Hippocampal formation (tissue), 2 donors: Measurements from ENCODE around the gene SLC12A3.

Experiments
- DNase-seq, 2 donors: peaks; one replicate each; lab custom pipeline; 2025; lab: John Stamatoyannopoulos, UW

Gene SLC12A3, protein sequence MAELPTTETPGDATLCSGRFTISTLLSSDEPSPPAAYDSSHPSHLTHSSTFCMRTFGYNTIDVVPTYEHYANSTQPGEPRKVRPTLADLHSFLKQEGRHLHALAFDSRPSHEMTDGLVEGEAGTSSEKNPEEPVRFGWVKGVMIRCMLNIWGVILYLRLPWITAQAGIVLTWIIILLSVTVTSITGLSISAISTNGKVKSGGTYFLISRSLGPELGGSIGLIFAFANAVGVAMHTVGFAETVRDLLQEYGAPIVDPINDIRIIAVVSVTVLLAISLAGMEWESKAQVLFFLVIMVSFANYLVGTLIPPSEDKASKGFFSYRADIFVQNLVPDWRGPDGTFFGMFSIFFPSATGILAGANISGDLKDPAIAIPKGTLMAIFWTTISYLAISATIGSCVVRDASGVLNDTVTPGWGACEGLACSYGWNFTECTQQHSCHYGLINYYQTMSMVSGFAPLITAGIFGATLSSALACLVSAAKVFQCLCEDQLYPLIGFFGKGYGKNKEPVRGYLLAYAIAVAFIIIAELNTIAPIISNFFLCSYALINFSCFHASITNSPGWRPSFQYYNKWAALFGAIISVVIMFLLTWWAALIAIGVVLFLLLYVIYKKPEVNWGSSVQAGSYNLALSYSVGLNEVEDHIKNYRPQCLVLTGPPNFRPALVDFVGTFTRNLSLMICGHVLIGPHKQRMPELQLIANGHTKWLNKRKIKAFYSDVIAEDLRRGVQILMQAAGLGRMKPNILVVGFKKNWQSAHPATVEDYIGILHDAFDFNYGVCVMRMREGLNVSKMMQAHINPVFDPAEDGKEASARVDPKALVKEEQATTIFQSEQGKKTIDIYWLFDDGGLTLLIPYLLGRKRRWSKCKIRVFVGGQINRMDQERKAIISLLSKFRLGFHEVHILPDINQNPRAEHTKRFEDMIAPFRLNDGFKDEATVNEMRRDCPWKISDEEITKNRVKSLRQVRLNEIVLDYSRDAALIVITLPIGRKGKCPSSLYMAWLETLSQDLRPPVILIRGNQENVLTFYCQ

DNA sequence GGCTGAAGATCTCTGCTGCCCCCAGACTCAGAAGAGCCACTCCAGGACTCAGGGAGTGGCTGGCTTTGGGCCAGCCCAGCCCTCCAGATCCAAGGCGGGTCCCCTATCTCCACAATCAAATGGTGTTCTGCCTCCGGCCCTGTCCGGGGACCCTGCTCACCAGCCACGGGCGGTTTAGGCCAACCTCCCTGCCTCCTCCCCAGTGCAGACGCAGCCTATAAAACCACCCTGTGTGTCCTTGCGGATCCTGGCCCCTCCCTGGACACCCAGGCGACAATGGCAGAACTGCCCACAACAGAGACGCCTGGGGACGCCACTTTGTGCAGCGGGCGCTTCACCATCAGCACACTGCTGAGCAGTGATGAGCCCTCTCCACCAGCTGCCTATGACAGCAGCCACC is at the start of gene SLC12A3:
Gene SLC12A3, plus strand, starts transcription at position 248 of the 400 bp plus-strand sequence. Its CDS starts 29 bp downstream, at position 277.
- DNase-seq: no peak

DNA sequence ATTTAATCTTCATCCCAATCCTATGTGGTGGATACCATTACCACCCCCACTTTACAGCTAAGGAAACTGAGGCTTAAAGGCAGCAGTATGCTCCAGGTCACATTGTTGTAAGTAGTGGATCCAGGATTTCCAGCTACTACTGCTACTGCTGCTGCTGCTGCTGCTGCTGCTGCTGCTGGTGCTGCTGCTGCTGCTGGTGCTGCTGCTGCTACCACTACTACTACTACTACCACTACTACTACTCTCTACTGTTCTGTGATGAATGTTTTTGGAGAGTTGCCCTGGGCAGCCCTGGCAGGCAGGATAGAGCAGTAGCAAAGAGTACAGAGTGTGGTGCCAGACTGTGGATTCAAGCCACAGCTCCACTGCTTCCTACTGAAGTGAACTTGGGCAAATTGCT is 49.3 kb upstream of the SLC12A3 start:
- DNase-seq: peak in 1 of 2 donors; percentile 5

DNA sequence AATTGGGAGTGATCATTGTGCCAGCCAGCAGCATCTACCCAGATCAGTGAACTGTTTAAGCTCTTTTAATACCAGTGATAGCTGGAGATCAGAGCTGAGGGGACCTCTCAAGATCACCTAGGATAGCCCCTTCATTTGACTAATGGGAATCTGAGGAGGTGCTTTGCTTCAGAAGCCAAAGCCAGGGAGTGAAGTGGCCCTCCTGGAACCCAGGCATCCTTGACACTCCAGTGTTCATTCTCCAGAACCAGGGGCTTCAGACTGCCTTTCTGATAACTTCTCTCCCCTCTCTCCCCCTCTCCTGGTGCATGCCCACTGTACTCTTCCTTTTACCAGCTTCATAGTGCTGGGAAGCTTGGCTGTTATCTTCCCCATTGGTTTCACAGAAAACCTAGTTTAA is 48.0 kb upstream of the SLC12A3 start:
- DNase-seq: no peak

DNA sequence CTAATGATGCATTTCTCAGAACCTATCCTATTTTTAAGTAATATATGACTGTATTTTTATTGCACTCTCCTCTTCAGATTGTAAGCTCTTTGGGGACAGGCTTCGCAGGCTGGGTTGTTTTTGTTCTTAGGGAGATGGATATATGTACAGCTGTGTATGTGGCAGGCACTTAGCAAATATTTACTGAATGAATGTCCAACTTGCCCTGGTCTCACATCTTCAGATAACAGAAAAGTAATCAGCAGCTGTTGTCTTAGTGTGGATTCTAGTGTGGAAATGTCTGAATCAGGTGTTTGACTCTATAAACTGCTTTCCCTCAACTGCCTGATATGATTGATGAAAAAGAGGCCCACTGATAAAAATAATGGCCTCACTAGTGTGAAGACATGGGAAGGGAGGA is 47.1 kb upstream of the SLC12A3 start:
- DNase-seq: no peak

DNA sequence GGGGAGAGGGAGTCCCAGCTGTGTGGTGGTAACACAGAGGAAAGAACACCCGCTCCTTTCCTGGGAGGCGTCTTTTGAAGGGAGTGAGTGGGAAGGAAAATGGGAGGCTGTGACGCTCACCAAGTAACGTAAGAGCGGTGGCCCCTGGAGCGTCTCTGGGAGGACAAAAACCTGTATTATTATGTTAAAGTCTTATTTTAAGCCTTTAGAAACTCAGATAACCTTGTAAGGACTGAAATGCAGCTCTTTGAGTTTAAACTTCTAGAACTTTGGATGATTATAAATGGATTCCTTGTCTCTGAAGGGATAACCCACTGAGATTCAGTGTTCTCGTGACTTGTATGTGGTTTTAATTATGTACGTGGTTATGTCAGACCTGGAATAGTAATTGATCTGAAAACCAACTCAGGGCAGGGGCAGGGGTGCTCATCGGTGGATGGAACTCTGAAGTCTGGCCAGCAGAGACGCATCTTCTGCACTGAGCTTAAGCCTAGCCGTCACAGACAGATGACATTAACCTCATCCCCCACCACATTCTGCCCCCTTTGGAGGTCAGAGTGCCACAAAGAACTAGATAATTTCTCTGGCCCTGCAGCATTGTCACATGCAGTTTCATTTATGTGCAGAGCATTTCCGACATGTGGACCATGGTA is 41.8 kb upstream of the SLC12A3 start:
- no peak for DNase-seq

DNA sequence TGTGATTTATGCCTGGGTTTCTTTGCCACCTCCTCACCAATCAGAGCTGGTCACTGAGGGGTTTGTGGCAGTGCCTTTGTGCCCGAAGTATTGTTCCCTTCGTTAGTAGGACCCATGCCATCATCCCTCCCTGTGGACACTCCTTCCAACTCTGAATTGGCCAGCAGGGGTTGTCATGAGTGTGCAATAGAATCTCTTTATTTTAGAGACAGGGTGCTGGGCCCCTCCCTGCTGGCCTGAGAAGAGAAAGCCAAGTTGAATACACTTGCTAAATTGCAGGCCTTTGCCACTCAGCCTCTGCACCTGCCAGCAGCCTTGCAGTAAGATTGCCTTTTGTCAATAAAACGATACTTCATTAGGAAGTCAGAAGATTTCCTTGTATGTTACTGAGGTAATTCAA is 40.7 kb upstream of the SLC12A3 start:
- DNase-seq: peak; percentile 38 to 43

DNA sequence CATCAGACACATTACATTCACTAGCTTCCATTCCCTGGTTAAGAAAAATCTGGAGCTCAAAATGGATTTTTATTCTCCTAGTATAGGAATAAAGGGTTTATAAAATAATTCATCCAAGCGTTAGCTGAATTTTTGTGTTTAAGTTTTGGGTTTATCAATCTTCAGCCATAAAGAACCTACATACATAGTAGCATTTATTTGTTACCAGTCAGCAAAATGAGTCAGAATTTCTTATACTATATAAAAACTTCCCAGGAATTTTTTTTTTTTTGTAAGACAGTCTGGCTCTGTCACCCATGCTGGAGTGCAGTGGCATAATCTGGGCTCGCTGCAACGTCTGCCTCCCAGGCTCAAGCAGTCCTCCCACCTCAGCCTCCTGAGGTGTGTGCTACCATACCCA is 40.2 kb upstream of the SLC12A3 start:
- no peak for DNase-seq

DNA sequence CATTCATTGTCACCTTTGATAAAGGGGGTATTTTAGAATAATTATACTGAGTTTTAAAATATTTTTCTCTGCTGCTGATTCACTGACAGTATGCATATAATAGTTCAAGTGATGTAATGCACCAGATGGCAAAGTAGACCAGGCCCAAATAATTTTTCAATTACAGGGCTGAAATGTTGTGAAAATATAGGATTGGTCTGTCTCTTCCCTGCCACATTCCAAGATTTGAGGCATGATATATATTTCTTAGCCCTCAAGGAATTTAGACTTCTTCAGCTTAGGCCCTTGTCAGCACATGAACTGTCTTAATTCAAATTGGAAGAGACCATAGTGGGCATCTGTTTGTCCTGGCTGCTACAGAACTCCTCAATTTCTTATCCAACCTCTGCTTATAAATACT is 39.2 kb upstream of the SLC12A3 start:
- no peak for DNase-seq

DNA sequence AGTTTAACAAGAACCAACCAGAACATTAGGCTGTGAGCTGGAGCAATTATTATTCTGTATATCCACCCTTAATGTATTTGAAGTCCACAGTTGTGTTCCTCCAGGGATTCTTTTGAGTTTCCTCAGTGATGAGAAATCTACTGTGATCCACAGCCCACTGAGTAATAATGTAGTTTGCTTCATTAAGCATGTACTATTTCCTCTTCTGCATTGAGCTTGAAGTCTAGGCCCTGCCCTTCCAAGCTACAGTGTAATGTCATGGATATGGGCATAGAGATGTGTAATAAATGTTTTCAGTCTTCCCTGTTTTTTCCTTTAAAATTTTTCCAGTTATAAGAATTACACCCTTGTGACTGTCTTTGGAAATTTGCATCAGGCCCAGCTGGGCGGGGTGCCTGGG is 36.4 kb upstream of the SLC12A3 start:
- DNase-seq: no peak

DNA sequence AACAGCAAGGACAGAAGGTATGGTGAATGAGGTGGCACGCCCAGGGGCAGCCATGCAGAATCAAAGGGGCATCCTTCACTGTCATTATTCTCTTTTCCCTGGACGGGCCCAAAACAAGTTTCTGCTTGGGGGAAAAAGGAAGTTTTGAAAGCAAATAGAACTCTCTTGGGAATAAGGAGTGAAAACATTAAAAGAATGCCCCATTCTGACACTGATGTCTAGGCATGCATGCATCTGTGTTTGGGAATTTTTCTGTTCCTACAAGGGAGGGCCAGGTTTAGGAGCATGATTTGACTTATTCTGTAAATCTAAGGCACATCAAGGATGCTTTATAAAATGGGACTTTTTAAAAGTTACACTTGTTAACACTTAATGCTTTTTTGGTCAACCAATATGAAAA is 34.3 kb upstream of the SLC12A3 start:
- no peak for DNase-seq

DNA sequence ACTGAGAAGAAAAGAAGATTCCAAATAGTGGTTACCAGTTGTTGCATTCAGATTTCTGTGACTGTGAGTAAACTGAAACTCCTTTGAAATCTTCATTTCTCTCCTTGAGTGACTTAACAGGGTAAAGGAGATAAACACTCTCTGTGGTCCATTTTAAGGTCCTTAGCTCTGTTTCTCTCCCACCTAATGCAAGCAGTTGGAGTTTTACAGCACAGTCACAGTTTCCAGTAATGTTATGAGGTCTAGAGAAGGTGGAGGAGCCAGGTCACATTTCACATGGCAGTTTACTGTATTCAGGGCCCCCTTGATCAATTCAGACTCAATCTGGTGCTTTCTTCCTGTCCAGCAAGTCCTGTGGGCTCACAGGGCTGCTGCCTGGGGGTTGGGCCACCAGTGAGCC is 32.2 kb upstream of the SLC12A3 start:
- no peak for DNase-seq

DNA sequence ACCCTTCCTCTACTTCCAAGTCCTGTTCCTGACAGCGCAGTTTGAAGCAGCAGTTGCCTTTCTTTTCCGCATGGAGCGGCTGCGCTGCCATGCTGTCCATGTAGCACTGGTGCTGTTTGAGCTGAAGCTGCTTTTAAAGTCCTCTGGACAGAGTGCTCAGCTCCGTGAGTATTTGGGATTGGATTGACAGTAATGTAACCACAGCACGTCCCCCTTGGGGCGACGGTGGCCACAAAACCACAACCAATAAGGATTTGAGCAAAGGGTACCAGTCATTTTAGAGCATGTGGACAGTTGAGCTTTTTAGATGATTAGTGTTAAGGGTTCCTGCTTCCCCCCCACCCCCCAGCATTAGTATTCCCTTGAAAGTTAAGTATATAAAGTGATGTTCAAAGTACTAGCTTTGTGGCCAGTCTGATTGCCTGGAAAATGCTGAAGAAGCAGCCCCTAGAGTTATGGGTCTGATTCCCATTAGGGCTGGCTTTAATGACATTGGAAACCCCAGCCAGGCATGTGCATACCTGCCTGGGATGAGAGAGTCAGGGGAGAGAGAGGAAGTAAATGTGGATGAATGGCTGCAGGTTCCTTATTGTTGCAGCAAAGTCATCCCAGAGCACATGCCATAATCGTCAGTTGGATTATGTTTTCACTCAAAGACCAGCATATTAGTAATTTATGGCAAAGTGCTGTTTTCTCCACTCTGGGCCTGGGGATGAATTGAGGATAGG is 31.6 kb upstream of the SLC12A3 start:
- DNase-seq: no peak

DNA sequence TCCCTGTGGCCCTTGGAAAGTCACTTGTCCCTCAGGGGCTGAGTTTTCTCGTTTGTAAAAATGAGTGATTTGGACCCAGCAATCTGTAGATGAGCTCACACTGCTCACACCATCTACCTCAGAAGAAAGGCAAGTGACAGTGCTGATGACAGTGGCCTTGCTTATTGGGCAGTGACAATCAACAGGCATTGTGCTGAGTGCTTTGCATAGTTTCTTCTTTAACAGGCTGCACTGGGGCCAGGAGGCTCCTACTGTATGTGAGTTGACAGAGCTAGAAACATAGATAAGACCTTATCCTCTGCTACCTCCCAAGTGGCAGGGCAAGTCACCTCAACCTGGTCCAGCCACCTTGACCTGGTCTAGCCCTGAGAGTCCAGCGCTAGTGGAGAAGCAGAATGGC is 29.7 kb upstream of the SLC12A3 start:
- DNase-seq: no peak

DNA sequence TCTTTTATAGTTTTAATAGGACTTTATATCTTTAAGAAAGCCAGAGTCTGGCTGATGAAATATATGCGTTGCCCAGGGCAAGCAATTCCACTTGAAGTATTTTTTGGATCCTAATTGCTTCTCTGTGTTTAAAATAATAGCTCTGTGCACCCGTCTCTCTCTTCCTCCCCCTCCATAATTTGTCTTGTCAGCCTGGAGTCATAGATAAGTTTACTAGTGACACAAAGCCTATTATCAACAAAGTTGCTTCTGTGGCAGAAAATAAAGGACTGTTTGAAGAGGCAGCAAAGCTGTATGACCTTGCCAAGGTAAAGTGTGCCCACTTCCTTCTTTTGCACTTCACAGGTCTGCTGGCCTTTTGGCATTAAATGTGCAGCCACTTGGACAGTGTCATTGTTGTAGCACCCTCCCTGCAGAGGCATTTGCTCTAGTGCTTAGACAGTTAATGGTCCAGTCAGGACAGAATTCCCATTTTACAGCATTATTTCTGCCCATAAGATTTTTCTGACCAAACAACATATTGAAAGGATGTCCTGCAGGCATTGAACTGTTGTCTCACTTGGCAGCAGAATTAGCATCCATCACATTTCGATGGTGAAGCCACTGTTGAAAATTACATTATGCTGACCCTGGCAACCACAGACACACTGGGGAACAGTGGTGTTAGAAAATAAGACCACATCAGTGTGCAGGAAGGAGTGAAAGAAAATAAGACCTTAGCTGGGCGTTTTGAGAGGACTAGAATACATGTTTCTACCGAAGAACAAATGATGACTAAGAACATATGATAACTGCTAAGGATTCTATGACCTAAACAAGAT is 28.4 kb upstream of the SLC12A3 start:
- DNase-seq: no peak

DNA sequence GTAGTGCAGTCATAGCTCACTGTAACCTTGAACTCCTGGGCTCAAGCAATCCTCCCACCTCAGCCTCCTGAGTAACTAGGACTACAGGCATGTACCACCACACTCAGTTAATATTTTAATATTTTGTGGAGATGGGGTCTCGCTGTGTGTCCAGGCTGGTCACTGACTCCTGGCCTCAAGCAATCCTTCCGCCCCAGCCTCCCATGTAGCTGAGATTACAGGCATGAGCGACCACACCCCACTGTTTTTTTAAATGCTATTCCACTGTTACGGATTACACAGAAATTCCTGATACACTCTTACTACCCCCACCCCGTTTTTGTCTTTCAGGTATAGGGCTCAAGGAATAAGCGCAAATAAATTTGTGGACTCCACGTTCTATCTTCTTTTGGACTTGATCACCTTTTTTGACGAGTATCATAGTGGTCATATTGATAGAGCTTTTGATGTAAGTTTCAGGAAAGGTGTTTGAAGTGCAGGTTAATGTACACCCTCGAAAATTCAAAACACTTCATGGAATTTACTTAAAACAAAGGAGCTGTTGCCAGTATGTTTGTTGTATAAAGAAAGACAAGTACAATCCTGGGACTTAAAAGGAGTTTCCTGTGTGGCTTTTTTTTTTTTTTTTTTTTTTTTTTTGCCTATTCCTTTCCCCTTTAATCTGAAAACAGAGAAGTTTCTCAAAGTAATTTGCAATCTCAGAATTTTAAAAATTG is 26.2 kb upstream of the SLC12A3 start:
- no peak for DNase-seq

DNA sequence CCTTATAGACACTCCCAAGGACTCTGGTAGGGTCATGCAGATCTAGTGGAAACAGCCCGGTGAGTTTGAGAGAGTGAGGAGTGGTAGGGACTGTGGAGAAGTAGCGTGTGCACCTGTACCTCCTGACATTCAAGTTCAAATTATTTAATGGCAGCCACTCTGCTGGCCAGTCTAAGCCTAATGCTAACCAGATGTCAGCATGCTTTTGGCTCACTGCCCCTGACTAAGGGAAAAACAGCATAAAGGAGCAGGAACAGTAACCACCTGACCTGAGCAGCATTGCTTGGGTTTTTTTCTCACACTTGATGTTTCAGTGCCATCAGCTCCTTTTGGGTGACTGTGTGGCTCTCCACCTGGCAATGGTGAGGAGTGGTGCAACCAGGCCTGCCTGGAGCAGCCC is 23.8 kb upstream of the SLC12A3 start:
- no peak for DNase-seq

DNA sequence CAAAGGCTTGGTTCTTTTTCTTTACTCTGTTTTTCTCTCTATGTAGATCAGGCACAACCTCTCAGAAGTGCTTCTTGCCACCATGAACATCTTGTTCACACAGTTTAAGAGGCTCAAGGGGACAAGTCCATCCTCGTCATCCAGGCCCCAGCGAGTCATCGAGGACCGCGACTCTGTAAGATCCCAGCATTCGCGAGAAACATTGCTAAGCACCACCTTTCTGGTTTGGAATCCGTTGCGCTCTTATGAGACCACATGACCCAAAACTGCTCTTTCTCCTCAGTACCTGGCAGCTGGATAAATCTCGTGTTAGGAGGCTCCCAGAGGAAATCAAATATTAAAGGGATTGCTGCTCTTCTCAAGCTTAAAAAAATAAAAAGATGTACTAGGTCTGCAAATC is 23.3 kb upstream of the SLC12A3 start:
- DNase-seq: no peak

DNA sequence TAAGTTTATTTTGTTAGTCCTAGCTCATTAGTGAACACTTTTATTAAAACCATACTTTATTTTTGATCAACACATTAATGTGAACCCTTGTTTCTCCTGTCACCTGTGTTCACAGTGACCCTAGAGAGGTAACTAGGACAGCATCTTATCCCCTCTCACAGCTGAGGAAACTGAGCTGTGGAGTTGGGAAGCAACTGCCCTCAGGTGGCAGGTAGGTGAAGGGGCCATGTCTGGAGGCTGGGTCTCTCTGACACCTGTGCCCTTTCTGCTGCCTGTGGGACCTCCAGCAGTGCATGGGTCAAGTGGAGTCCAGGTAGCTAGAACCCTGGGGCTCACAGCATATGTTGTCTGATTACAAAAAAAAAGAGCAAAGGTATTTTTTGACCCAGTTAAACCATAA is 22.9 kb upstream of the SLC12A3 start:
- DNase-seq: no peak

DNA sequence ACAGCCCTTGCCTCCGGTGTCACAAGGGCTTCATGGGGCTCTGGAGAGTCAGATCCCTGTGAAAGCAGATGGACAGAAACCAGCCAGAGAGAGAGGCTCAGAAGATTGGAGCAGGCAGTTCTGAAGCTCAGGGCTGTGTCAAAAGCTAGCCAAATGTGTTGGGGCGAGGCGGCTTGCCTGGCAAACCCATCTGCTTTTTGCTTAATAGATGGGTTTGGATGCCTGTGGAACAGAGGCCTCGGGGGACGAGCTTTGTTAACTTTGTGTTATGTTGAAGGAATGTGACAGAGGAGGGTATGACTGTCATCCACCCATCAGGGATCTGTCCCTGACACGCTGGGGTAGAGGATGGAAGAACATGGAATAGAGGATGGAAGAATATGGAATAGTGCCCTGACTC is 21.0 kb upstream of the SLC12A3 start:
- no peak for DNase-seq
